ENCODE data around the gene IREB2. TPM values are rescaled to one million over a fixed set of nuclear protein-coding genes. Genes with fewer than 3 reads are reported as not detected.
"Not testable (repeated sequence)": the region's sequence is repeated elsewhere in the genome, so short reads cannot be mapped to it uniquely, and the experiment has no call there.

IREB2 gene
- total and polyA plus RNA-seq, 2 of the 13 experiments (the other 11 are each of a cell fraction or from before 2014, with no cell fraction given), result 24.2 to 30.4 TPM

GRCh38 chr15:78509726-78510312 lies 71.8 kb downstream of the IREB2 start (continued):
- TF ChIP-seq USF2 (IDR thresholded peaks at IDR 0.05; ENCODE audit: low read depth, low read length) (no peak), USF2 (CRISPR knock-in tag; IDR thresholded peaks at IDR 0.05; ENCODE audit: borderline replicate concordance) (no peak), ZNF329 (CRISPR knock-in tag; IDR thresholded peaks at IDR 0.05; ENCODE audit: low read depth) (no peak), SAP130 (CRISPR knock-in tag; IDR thresholded peaks at IDR 0.05; ENCODE audit: low read depth) (no peak), ZC3H13 (CRISPR knock-in tag; IDR thresholded peaks at IDR 0.05) (no peak), ZSCAN12 (CRISPR knock-in tag; IDR thresholded peaks at IDR 0.05) (no peak), ELF4 (CRISPR knock-in tag; IDR thresholded peaks at IDR 0.05; ENCODE audit: borderline replicate concordance) (no peak)
- TF ChIP-seq, protein P1, sequence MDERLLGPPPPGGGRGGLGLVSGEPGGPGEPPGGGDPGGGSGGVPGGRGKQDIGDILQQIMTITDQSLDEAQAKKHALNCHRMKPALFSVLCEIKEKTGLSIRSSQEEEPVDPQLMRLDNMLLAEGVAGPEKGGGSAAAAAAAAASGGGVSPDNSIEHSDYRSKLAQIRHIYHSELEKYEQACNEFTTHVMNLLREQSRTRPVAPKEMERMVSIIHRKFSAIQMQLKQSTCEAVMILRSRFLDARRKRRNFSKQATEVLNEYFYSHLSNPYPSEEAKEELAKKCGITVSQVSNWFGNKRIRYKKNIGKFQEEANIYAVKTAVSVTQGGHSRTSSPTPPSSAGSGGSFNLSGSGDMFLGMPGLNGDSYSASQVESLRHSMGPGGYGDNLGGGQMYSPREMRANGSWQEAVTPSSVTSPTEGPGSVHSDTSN (CRISPR knock-in tag; IDR thresholded peaks at IDR 0.05), result no peak

DNA sequence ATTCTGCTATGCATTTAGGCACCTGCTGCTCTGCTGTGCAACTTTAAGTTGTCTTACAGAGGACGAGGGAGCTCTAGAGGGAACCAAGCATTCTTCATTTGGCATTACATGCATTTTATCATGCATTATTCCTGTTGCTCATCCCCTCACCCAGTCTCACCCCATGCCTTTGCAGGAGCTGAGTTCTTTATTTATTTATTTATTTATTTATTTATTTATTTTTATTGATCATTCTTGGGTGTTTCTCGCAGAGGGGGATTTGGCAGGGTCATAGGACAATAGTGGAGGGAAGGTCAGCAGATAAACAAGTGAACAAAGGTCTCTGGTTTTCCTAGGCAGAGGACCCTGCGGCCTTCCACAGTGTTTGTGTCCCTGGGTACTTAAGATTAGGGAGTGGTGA lies 82.0 kb downstream of the IREB2 start:
- WGBS (ENCODE audit: low lambda C conversion rate), result 88% methylated on average over 3 of the region's 3 CpGs
- H3K27me3 ChIP-seq (ENCODE audit: control insufficient read depth in 1 of 2, insufficient read depth in 2 of 2, low read length in 2 of 2); H3K4me2 ChIP-seq (ENCODE audit: low read depth, low read length); DNase-seq (ENCODE audit: low spot score); H3K4me1 ChIP-seq (ENCODE audit: insufficient read depth, low read length); H3K9me3 ChIP-seq (ENCODE audit: low read length); H3K9ac ChIP-seq (ENCODE audit: insufficient read depth, low read depth, low read length); CTCF ChIA-PET (ENCODE audit: low intra/inter-chr PET ratio, low total read pairs); POLR2A ChIA-PET; H2AFZ ChIP-seq (ENCODE audit: low read length); H4K20me1 ChIP-seq (ENCODE audit: insufficient read depth, low read length); in situ Hi-C loops (cut with HindIII; ENCODE audit: extremely low pct_ligation_motif_present, low pct_unique_long_range_greater_than_20kb); FAIRE-seq; ATAC-seq; intact Hi-C loops (cut with micrococcal nuclease; ENCODE audit: unreplicated experiment); H3K36me3 ChIP-seq (replicated peaks in 1 of 2; ENCODE audit: control insufficient read depth in 1 of 2, insufficient read depth in 2 of 2, low read length in 2 of 2); BruUV-seq (replicated peaks); H3K4me3 ChIP-seq (replicated peaks in 1 of 3; ENCODE audit: insufficient read depth in 1 of 3, low read depth in 2 of 3, low read length in 3 of 3); H3K27ac ChIP-seq (ENCODE audit: extremely low read length, insufficient read depth, low read length); H3K79me2 ChIP-seq (ENCODE audit: insufficient read depth, low read length): not testable (repeated sequence)

All from HepG2 (cell line).